CD4-positive, alpha-beta T cell treated with Interleukin-6 at 100 ng/mL for 8 hours (primary cell): ENCODE results near the gene MEI4.
"Not testable (repeated sequence)": the region's sequence is repeated elsewhere in the genome, so short reads cannot be mapped to it uniquely, and the experiment has no call there.

Experiments
- DNase-seq: peaks from one replicate; pipeline ENCODE4 v3.0.0-alpha.2; 2020; ENCODE audit warnings: mixed read lengths, low spot score

Gene MEI4

GRCh38 chr6:77683515-77683914 is 30.7 kb downstream of the MEI4 start:
- no peak for DNase-seq

DNA sequence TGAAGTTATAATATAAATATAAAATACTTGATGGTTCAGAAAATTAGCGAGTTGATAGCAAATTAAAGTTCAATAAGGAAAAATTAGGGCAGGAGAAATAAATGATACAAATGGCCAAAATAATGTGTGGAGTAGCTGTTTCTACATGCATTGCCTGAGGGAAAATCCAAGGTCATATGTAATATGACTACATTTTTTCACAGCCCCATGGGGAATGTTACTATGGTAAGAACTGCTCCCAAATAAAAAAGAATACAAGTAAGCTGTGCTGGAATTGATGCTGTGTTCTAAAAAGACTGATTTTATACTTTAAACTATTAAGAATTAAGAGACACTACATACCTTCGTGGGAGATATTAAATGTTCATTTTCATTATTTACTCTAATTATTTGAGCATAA is 34.1 kb downstream of the MEI4 start:
- no peak for DNase-seq

DNA sequence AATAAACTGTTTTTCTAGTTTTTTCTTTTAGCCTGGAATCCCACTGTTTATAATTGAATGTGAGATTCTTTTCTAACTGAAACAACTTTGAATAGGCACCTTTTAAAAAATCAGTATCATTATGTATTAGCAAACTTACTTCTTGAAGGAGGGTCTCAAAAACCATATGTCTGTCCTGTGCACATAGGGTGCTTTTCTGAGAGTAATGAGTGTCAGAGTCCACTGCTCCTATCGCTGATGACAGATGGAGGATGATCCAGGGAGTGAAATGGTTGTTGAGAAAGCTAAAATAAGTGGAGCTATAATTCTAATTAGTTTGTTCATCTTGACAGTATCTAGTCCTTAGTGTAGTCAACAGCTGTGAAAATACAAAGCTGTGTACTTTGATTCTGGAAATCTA is 35.8 kb downstream of the MEI4 start:
- no peak for DNase-seq

GRCh38 chr6:77700095-77700494 is 47.3 kb downstream of the MEI4 start:
- DNase-seq = not testable (repeated sequence)

GRCh38 chr6:77707603-77708002 is 54.8 kb downstream of the MEI4 start:
- no peak for DNase-seq

DNA sequence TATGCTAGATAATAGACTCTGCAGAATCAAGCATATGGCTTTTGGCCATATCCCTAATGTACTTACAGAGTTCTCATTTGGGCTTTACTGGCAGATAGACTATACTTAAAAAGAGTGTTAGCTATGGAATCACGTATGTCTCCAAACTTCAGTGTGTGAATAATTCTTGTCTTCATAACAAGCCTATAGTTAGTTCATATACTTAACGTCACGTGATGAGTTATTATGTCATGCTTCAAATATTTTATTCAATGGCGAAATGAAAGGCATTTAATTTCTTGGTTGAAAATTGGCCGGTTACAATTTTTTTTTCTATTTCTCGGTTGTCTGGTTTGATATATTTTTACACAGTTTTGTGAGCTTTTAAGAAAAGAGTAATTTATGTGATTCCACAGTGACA is 62.7 kb downstream of the MEI4 start:
- DNase-seq = no peak

GRCh38 chr6:77716311-77716710 is 63.5 kb downstream of the MEI4 start:
- DNase-seq = no peak

GRCh38 chr6:77736010-77736409 is 83.2 kb downstream of the MEI4 start:
- not testable (repeated sequence) for DNase-seq

DNA sequence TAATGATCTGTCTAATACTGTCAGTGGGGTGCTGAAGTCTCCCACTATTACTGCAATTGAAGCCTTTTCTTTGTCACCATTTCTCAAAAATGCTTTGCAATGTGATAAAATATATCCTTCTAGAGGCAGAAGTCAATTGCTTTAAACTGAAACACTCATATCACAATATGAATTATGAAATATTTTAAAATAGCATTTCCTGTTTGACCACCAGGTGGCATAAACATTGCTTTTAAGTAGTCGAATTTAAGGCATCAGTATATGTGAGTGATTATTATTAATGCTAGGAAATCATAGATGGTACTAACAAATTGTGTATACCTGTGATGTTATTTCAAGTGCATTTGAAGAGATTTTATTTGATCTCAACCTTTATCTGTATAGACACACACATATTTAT is 87.5 kb downstream of the MEI4 start:
- DNase-seq = no peak

DNA sequence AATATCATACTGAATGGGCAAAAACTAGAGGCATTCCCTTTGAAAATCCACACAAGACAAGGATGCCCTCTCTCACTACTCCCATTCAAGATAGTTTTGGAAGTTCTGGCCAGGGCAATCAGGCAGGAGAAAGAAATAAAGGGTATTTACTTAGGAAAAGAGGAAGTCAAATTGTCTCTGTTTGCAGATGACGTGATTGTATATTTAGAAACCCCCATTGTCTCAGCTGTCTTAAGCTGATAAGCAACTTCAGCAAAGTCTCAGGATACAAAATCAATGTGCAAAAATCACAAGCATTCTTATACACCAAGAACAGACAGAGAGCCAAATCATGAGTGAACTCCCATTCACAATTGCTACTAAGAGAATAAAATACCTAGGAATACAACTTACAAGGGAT is 99.3 kb downstream of the MEI4 start:
- not testable (repeated sequence) for DNase-seq

GRCh38 chr6:77762386-77762785 is 109.5 kb downstream of the MEI4 start:
- no peak for DNase-seq

DNA sequence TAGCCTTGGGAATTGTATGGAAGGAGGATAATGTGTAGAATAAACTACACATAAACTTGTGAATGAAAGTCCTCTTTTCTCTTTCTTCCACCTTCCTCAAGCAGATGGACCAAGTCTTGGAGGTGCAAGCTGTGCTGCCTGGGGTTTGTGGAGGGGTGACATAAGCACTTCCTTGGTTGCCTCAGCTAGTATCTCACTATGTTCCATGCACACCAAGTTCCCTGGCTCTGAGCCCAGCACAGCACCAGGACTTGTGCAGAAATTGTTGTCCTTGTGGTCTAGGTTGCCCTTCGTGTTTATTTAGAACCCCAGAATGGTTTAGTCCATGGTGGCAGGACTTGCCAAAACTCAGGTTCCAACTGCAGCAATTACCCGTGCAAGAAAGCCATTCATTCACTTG is 110.3 kb downstream of the MEI4 start:
- no peak for DNase-seq

- DNase-seq = no peak
Observed at GRCh38 chr6:77764364-77764763, 111.5 kb downstream of the MEI4 start.

- DNase-seq = no peak
Observed at GRCh38 chr6:77773157-77773822, 120.5 kb downstream of the MEI4 start.

DNA sequence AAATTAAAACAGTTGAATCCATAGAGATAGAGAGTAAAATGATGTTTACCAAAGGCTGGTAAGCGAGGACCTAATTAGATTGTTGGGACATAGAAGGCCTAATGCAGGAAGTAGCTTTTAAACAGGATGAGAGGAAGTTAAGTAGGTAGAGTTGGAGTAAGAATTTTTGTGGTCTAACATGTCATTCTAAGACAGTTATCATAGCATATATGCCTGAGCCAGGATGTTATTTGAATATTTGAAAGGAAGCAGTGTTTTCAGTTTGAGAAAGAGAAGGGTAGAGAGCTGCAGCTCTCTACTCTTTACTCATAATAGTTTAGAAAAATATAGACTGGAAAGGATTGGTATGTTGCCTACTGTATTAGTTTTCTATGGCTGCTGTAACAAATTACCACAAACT is 121.6 kb downstream of the MEI4 start:
- DNase-seq = no peak

DNA sequence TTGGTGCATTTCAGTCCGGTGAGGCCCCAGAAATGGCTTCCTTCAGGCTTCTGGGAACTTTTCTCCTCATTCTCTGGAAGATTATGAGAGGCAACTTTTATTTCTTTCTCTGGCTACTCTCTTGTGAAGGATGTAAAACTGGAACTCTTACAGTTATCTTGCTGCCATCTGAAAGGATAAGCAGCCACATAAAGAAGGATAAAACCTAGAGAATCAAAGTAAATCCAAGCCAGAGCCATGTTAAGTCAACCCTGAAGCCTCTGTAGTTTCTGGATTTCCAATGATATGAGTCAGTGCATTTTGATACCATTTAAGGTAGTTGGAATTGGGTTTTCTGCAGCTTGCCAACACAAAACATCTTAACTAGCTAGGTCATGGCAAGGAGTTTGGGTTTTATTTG is 123.6 kb downstream of the MEI4 start:
- no peak for DNase-seq

GRCh38 chr6:77778527-77778926 is 125.7 kb downstream of the MEI4 start:
- DNase-seq = no peak

- no peak for DNase-seq
Observed at GRCh38 chr6:77786935-77787629, 134.2 kb downstream of the MEI4 start.

- DNase-seq = no peak
Observed at GRCh38 chr6:77796824-77797809, 144.3 kb downstream of the MEI4 start.

DNA sequence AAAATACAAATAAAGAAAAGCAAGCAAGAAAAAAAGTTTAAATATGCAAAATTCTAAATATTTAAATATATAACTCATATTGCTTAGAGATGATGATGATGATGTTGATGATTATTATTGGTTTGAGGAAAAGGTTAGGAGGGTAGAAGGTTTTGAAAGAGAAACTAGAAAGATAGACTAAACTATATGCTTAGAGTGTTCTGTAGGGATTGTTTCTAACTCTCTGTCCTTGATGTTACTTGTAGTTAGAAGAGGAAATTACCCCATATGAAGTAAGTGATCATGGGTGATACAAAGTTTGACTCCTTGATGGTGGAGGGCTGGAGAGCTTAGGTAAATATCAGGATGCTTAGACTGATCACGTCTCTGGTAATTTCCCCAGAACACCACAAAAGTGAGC is 159.5 kb downstream of the MEI4 start:
- no peak for DNase-seq

- DNase-seq = no peak
Observed at GRCh38 chr6:77813090-77813489, 160.3 kb downstream of the MEI4 start.

GRCh38 chr6:77814119-77814518 is 161.3 kb downstream of the MEI4 start:
- no peak for DNase-seq

DNA sequence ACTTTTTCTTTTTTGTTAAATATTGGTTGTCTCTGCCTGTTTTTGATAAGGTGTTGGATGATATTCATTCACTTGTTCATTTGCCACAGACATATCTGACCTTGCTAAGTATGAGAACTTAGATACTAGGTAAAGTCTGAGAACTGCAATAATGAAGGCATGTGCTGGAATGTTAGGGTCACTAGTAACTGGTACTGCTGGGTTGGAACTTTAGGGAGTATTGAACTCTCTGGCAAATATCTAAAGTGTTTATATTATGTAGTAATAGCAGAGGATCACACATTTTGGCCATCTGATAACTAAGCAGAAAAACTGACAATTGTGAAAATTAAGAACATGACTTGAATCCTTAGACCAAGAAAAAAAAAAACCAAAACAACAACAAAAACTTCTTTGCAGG is 162.7 kb downstream of the MEI4 start:
- DNase-seq = no peak
